GM23338 (cell line): ENCODE data around the gene ACOT8.

Experiments used
- CREB1 ChIP-seq: fragments of 250-450 bp; sonication (Bioruptor Pico); IDR thresholded peaks from 2 replicates; pipeline ENCODE4 v1.5.0; 2020; ENCODE audit warnings: low read depth, mild to moderate bottlenecking, moderate library complexity
- EZH2 ChIP-seq: fragments of 200-600 bp; sonication (generic); IDR thresholded peaks from one replicate; pipeline ENCODE4 v1.8.0; 2017; ENCODE audit warnings: antibody characterized with exemption, mild to moderate bottlenecking, low read depth; ENCODE audit not compliant: unreplicated experiment
- EZH2phosphoT487 ChIP-seq: fragments of 200-600 bp; sonication (generic); IDR thresholded peaks from one replicate; pipeline ENCODE4 v1.8.1; 2018; ENCODE audit warnings: antibody characterized with exemption; ENCODE audit not compliant: unreplicated experiment
- JUNB ChIP-seq: IDR thresholded peaks from one replicate; pipeline ENCODE4 v1.6.1; 2016; ENCODE audit warnings: antibody characterized with exemption; ENCODE audit not compliant: unreplicated experiment
- NANOG ChIP-seq: IDR thresholded peaks from 2 replicates; pipeline ENCODE4 v1.6.1; 2016; ENCODE audit warnings: antibody characterized with exemption, borderline replicate concordance
- POLR2AphosphoS5 ChIP-seq: IDR thresholded peaks from 2 replicates; pipeline ENCODE4 v1.6.1; 2016; ENCODE audit warnings: antibody characterized with exemption, low read depth
- ZNF114 ChIP-seq: fragments of 250-450 bp; sonication (Bioruptor Pico); IDR thresholded peaks from 2 replicates; pipeline ENCODE4 v1.5.0; 2020; ENCODE audit warnings: mild to moderate bottlenecking, moderate library complexity
- TF ChIP-seq, protein P1 (sequence below): IDR thresholded peaks from 2 replicates; pipeline ENCODE4 v1.6.1; 2016; ENCODE audit warnings: antibody characterized with exemption
- TF ChIP-seq, protein P2 (sequence below), 2 experiments: fragments of 200-600 bp in 1 of 2; sonication (generic) in 1 of 2; conservative IDR thresholded peaks; 2 replicates each; pipeline versions ENCODE4 v1.5.1 to v1.6.1; 2016 to 2017; ENCODE audit warnings: antibody characterized with exemption in 2 of 2, low read depth in 2 of 2, mild to moderate bottlenecking in 2 of 2, moderate library complexity in 1 of 2
- TF ChIP-seq, protein P3 (sequence below): IDR thresholded peaks from one replicate; pipeline ENCODE4 v1.6.1; 2018; ENCODE audit warnings: antibody characterized with exemption; ENCODE audit not compliant: unreplicated experiment

DNA sequence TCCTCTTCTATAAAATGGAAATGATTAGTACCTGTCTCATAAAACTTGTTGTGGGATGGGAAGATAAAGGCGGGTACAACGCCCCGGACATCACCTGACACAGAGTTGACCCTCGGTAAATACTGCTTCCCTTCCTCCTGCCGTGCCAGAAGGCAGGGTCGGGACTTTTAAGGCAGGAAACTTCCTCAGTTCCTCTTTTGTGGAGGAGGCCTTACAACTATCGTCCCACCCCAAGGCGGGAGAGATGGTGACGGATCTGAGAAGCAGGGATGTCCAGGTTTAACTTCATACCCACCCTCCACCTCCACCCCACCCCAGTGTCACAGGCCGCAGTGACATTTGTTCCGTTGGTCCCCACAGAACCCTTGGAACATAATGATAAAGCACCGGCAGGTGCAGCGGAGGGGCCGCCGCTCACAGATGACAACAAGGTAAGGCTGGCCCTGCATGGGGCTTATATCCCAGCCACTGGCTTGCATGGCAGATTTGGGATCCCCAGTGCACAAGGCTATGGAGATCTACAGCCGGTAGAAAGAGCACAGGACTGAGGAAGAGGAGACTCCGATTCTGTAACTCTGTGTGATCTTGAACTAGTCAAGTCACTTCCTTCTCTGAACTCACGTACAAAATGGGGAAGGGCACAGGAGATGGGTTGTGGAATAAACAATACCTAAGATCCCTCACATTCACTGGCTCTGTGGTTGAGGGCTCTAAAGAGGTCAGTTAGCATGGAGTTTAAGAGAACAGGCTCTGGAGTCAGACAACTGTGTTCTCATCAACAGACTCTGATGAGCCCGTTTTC lies 64.7 kb downstream of the ACOT8 start:
- TF ChIP-seq, protein P1, sequence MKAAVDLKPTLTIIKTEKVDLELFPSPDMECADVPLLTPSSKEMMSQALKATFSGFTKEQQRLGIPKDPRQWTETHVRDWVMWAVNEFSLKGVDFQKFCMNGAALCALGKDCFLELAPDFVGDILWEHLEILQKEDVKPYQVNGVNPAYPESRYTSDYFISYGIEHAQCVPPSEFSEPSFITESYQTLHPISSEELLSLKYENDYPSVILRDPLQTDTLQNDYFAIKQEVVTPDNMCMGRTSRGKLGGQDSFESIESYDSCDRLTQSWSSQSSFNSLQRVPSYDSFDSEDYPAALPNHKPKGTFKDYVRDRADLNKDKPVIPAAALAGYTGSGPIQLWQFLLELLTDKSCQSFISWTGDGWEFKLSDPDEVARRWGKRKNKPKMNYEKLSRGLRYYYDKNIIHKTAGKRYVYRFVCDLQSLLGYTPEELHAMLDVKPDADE: no peak
- TF ChIP-seq CREB1 (CRISPR knock-in tag) (no peak), EZH2 (no peak), POLR2AphosphoS5 (no peak), ZNF114 (CRISPR knock-in tag) (no peak), NANOG (no peak), JUNB (no peak), EZH2phosphoT487 (no peak)
- TF ChIP-seq, protein P2, sequence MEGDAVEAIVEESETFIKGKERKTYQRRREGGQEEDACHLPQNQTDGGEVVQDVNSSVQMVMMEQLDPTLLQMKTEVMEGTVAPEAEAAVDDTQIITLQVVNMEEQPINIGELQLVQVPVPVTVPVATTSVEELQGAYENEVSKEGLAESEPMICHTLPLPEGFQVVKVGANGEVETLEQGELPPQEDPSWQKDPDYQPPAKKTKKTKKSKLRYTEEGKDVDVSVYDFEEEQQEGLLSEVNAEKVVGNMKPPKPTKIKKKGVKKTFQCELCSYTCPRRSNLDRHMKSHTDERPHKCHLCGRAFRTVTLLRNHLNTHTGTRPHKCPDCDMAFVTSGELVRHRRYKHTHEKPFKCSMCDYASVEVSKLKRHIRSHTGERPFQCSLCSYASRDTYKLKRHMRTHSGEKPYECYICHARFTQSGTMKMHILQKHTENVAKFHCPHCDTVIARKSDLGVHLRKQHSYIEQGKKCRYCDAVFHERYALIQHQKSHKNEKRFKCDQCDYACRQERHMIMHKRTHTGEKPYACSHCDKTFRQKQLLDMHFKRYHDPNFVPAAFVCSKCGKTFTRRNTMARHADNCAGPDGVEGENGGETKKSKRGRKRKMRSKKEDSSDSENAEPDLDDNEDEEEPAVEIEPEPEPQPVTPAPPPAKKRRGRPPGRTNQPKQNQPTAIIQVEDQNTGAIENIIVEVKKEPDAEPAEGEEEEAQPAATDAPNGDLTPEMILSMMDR (conservative IDR thresholded peaks at IDR 0.05; ENCODE audit: low read depth in 2 of 2): no peak
- TF ChIP-seq, protein P3, sequence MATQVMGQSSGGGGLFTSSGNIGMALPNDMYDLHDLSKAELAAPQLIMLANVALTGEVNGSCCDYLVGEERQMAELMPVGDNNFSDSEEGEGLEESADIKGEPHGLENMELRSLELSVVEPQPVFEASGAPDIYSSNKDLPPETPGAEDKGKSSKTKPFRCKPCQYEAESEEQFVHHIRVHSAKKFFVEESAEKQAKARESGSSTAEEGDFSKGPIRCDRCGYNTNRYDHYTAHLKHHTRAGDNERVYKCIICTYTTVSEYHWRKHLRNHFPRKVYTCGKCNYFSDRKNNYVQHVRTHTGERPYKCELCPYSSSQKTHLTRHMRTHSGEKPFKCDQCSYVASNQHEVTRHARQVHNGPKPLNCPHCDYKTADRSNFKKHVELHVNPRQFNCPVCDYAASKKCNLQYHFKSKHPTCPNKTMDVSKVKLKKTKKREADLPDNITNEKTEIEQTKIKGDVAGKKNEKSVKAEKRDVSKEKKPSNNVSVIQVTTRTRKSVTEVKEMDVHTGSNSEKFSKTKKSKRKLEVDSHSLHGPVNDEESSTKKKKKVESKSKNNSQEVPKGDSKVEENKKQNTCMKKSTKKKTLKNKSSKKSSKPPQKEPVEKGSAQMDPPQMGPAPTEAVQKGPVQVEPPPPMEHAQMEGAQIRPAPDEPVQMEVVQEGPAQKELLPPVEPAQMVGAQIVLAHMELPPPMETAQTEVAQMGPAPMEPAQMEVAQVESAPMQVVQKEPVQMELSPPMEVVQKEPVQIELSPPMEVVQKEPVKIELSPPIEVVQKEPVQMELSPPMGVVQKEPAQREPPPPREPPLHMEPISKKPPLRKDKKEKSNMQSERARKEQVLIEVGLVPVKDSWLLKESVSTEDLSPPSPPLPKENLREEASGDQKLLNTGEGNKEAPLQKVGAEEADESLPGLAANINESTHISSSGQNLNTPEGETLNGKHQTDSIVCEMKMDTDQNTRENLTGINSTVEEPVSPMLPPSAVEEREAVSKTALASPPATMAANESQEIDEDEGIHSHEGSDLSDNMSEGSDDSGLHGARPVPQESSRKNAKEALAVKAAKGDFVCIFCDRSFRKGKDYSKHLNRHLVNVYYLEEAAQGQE: no peak
